Osteoblast (primary cell): ENCODE measurements around the gene COG5. TPM values are rescaled to one million over a fixed set of nuclear protein-coding genes. Genes with fewer than 3 reads are reported as not detected.

Experiments used
- DNase-seq: peaks from one replicate; pipeline ENCODE4 v3.0.0; 2011; ENCODE audit warnings: low spot score, mixed read lengths; ENCODE audit not compliant: insufficient read length; ENCODE audit errors: missing footprints
- H2AFZ ChIP-seq: 2 replicates; pipeline ENCODE4 v1.6.0; 2011; ENCODE audit warnings: mild to moderate bottlenecking, low read length
- H3K27ac ChIP-seq: 2 replicates; pipeline ENCODE4 v1.5.1; 2011; ENCODE audit warnings: mild to moderate bottlenecking, low read depth, low read length, moderate library complexity
- H3K27me3 ChIP-seq: 2 replicates; pipeline ENCODE4 v1.6.0; 2012; ENCODE audit warnings: mild to moderate bottlenecking, control low read depth, inconsistent platforms, low read length, moderate library complexity; ENCODE audit not compliant: insufficient read depth
- H3K36me3 ChIP-seq: 2 replicates; pipeline ENCODE4 v1.5.1; 2011; ENCODE audit warnings: mild to moderate bottlenecking, low read length, control low read depth, moderate library complexity; ENCODE audit not compliant: insufficient read depth
- H3K4me1 ChIP-seq: 2 replicates; pipeline ENCODE4 v1.5.1; 2011; ENCODE audit warnings: mild to moderate bottlenecking, low read length, control low read depth, moderate library complexity; ENCODE audit not compliant: insufficient read depth
- H3K4me2 ChIP-seq: 2 replicates; pipeline ENCODE4 v1.6.0; 2011; ENCODE audit warnings: mild to moderate bottlenecking, low read length; ENCODE audit not compliant: insufficient read depth
- H3K4me3 ChIP-seq: fragments of 200-600 bp; sonication (generic); 3 replicates; pipeline ENCODE4 v1.5.1; 2012; ENCODE audit warnings: mild to moderate bottlenecking, low read length, inconsistent platforms; ENCODE audit not compliant: insufficient read depth
- H3K79me2 ChIP-seq: 2 replicates; pipeline ENCODE4 v1.6.0; 2012; ENCODE audit warnings: mild to moderate bottlenecking, low read length, control low read depth, inconsistent platforms; ENCODE audit not compliant: insufficient read depth
- H3K9me3 ChIP-seq: 2 replicates; pipeline ENCODE4 v1.5.1; 2011; ENCODE audit warnings: low read depth, low read length, control low read depth
- H4K20me1 ChIP-seq: 2 replicates; pipeline ENCODE4 v1.6.0; 2012; ENCODE audit warnings: mild to moderate bottlenecking, low read length, control low read depth; ENCODE audit not compliant: insufficient read depth
- total RNA-seq: library from RNA; depleted of rRNA; stranded (reverse); fragments of >200 nt; gene quantifications from 2 replicates; pipeline ENCODE4 v1.2.3, GENCODE V29; 2012
- TF ChIP-seq, protein P1 (sequence below): IDR thresholded peaks from 2 replicates; pipeline ENCODE4 v1.5.1; 2011; ENCODE audit warnings: mild to moderate bottlenecking, low read depth, low read length, moderate library complexity; ENCODE audit errors: extremely low read depth

COG5 gene
- total RNA-seq, 1 donor = 29.7 TPM

- no peaks in the 10 kb centered on the region for H4K20me1 ChIP-seq
- H2AFZ ChIP-seq = no peak overlapping the region
- no peaks in the 10 kb centered on the region for H3K27me3 ChIP-seq
- TF ChIP-seq, protein P1, sequence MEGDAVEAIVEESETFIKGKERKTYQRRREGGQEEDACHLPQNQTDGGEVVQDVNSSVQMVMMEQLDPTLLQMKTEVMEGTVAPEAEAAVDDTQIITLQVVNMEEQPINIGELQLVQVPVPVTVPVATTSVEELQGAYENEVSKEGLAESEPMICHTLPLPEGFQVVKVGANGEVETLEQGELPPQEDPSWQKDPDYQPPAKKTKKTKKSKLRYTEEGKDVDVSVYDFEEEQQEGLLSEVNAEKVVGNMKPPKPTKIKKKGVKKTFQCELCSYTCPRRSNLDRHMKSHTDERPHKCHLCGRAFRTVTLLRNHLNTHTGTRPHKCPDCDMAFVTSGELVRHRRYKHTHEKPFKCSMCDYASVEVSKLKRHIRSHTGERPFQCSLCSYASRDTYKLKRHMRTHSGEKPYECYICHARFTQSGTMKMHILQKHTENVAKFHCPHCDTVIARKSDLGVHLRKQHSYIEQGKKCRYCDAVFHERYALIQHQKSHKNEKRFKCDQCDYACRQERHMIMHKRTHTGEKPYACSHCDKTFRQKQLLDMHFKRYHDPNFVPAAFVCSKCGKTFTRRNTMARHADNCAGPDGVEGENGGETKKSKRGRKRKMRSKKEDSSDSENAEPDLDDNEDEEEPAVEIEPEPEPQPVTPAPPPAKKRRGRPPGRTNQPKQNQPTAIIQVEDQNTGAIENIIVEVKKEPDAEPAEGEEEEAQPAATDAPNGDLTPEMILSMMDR = no peak
- H3K27ac ChIP-seq = no peak overlapping the region
- H3K79me2 ChIP-seq = no peaks in the 10 kb centered on the region
- H3K9me3 ChIP-seq = no peaks in the 10 kb centered on the region
- no peak overlapping the region for H3K4me2 ChIP-seq
- DNase-seq = no peak
- no peaks in the 10 kb centered on the region for H3K4me1 ChIP-seq
- no peak overlapping the region for H3K4me3 ChIP-seq
- no peaks in the 10 kb centered on the region for H3K36me3 ChIP-seq
Measured at GRCh38 chr7:107267138-107267537, 296.6 kb downstream of the COG5 start.

DNA sequence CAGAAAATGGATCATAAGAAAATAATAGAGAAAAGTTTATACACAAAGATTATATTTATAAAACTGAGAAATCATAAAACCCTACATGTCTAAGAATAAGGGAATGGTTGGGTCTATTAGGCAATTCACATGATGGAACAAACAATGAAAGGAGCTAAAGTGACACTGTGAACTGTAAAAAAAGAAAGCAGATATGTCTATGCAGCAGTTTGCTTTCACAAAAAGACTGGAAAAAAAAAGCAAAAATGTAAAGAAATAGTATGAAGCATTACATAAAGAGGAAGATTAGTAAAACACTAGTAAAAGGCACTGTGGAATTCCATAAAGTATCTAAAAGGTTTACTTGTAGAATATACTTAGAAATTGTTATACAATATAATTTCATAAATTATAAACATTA, 299.0 kb downstream of the COG5 start:
- Histone ChIP-seq H2AFZ (no peak overlapping the region), H3K4me3 (no peak overlapping the region), H3K27me3 (no peaks in the 10 kb centered on the region), H3K36me3 (no peaks in the 10 kb centered on the region), H3K9me3 (no peaks in the 10 kb centered on the region), H3K79me2 (no peaks in the 10 kb centered on the region), H3K4me1 (no peaks in the 10 kb centered on the region), H3K27ac (no peak overlapping the region), H3K4me2 (no peak overlapping the region), H4K20me1 (no peaks in the 10 kb centered on the region)
- TF ChIP-seq, protein P1 = no peak
- no peak for DNase-seq

DNA sequence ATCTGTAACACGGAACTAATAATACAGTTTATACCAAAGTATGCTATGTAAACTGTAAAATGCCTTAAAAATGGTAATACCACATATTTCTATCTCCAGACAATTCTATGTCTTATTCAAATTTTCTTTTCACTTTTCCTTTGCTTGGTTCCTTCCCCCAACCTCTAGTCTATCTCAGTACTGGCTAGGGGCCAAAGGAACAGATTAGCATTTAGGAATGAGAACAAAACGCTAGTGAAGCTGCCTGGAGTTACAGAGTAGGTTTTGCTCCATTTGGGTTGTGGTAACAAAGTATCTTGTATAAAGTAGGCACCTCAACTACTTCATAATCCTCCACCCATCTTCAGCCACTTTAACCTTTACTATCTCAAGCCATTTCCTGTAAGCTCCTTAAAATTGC, 300.9 kb downstream of the COG5 start:
- TF ChIP-seq, protein P1 = no peak
- no peak overlapping the region for H3K27ac ChIP-seq
- no peak for DNase-seq

DNA sequence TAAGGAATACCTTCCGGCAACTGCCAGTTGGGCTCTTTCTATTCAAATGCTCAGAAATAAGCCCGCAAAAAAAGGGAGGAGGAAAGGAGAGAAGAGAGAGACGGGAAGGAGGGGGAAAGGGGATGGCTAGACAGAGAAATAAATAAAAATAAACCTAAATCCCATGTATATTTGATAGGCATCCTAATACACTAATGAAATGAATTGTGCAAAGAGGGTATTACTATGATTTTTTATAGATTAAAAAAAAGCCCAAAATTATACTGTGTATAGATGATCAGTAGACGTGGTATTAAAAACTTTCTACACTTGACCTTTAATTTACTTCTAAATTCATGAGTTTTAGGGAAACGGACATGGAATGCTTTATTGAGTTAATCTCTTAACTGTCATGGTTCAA, 305.0 kb downstream of the COG5 start:
- no peak for DNase-seq
- Histone ChIP-seq H3K27me3 (no peaks in the 10 kb centered on the region), H3K4me3 (no peak overlapping the region), H3K4me2 (no peak overlapping the region), H3K36me3 (no peaks in the 10 kb centered on the region), H3K9me3 (no peaks in the 10 kb centered on the region), H4K20me1 (no peaks in the 10 kb centered on the region), H3K27ac (no peak overlapping the region), H3K79me2 (no peaks in the 10 kb centered on the region), H3K4me1 (no peaks in the 10 kb centered on the region), H2AFZ (no peak overlapping the region)
- TF ChIP-seq, protein P1 = no peak

More for the DNA sequence above, 300.9 kb downstream of the COG5 start:
- no peaks in the 10 kb centered on the region for H3K4me1 ChIP-seq
- no peaks in the 10 kb centered on the region for H3K36me3 ChIP-seq
- H3K79me2 ChIP-seq = no peaks in the 10 kb centered on the region
- no peak overlapping the region for H3K4me3 ChIP-seq
- H2AFZ ChIP-seq = no peak overlapping the region
- H3K27me3 ChIP-seq = no peaks in the 10 kb centered on the region
- no peaks in the 10 kb centered on the region for H3K9me3 ChIP-seq
- H3K4me2 ChIP-seq = no peak overlapping the region
- H4K20me1 ChIP-seq = no peaks in the 10 kb centered on the region
